GM12873 (cell line): ENCODE data around the gene MELTF.

Experiments used
- TF ChIP-seq, protein P1 (sequence below): IDR thresholded peaks from 2 replicates; pipeline ENCODE4 v1.5.1; 2012; ENCODE audit warnings: low read depth, mild to moderate bottlenecking, moderate library complexity, low read length, control low read depth; ENCODE audit not compliant: insufficient read depth; ENCODE audit errors: missing control alignments

The MELTF gene

GRCh38 chr3:196991581-196992460 lies 37.8 kb downstream of the MELTF start:
- TF ChIP-seq, protein P1, sequence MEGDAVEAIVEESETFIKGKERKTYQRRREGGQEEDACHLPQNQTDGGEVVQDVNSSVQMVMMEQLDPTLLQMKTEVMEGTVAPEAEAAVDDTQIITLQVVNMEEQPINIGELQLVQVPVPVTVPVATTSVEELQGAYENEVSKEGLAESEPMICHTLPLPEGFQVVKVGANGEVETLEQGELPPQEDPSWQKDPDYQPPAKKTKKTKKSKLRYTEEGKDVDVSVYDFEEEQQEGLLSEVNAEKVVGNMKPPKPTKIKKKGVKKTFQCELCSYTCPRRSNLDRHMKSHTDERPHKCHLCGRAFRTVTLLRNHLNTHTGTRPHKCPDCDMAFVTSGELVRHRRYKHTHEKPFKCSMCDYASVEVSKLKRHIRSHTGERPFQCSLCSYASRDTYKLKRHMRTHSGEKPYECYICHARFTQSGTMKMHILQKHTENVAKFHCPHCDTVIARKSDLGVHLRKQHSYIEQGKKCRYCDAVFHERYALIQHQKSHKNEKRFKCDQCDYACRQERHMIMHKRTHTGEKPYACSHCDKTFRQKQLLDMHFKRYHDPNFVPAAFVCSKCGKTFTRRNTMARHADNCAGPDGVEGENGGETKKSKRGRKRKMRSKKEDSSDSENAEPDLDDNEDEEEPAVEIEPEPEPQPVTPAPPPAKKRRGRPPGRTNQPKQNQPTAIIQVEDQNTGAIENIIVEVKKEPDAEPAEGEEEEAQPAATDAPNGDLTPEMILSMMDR = no peak

GRCh38 chr3:196990601-196991007 lies 39.0 kb downstream of the MELTF start:
- TF ChIP-seq, protein P1 = no peak

DNA sequence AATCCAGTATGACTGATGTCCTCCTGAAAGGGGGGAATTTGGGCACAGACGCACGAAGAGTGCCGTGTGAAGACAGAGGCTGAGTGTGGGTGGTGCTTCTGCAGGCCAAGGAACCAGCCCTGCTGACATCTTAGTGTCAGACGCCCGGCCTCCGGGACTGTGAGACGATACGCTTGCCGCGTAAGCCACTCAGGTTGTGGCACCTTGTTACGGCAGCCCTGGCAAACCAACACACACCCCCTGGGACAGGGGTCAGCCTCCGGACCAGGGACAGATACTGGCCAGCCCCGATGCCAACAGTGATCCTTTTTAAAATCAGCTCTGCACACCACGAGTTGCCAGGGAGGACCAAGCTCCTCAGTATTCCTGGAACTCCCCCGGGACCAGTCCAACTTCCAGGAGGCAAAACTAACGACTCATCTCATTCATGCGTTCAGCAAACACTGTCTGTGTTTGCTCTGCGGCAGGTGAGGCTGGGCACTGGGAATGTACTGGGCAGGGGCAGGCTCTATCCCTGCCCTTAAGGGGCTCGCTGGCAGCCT lies 39.8 kb downstream of the MELTF start:
- TF ChIP-seq, protein P1 = no peak

DNA sequence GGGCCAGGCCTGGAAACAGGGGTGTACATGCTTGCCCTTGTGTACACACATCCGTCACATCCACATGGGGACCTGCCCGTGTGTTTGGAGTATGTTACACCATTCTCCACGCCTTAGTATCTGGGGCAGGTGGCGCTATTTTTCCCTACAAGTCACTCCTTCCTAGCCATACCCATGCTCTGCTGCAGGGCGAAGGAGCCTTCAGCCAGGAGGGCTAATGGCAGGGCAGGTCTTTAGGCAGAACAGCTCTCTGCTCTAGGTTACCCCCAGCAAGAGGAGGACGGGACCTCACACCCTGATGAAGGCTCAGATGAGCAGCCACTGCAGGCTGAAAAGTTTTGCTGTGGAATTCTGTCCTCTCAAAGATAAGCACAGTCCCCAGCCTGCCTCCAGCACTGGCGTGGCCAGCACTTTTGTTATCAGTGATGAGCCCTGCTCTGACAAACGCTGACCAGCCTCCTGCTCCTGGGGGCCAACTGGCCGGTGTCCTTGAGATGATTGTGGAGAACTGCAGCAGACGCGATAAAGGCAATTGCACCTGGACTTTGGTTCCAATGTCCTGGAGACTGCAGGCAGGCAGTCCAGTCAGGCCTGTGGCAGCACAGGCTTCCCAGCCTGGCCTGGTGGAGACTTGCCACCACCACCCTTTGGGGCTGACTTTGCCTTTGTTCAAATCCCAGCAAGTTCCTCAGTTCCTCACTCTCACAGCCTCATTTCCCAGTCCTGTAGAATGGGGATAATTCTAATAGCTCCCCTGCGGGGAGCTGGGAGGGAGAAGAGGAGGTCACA lies 41.2 kb downstream of the MELTF start:
- TF ChIP-seq, protein P1 = no peak

GRCh38 chr3:196987022-196987421 lies 42.6 kb downstream of the MELTF start:
- TF ChIP-seq, protein P1 = no peak

DNA sequence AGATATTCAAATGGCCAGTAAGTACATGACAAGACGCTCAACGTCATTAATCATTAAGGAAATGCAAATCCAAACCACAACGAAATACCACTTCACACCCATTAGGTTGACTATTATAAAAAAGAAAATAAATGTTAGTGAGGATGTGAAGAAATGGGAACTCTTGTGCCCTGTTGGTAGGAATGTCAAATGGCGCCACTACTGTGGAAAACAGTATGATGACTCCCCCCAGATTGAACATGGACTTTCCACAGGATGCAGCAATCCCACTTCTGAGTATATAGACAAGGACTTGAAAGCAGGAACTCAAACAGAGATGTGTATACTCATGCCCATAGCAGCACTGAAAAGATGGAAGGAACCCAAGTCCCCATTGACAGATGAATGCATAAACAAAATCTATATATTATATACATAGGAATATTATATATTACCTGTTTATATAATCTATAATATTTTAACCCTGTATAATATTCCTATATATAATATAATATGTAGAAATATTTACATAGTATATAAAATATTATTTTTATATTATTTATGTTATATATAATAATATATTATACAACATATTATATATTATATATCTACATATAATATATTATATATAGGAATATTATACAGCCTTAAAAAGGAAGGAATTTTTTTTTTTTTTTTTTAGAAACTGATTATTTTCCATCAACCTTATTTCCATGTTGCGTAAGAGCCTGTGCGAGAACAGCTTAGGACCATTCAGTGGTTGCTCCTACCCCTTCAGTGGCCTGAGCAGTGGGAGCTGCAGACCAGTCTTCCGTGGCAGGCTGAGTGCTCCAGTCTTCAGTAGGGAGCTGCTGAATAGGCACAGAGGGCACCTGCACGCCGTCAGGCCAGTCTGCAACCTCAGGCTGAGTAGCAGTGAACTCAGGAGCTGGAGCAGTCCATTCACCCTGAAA lies 43.4 kb downstream of the MELTF start:
- TF ChIP-seq, protein P1 = no peak
